ENCODE data around the gene ZDHHC11. TPM values are rescaled to one million over a fixed set of nuclear protein-coding genes. Genes with fewer than 3 reads are reported as not detected.
"Not testable (repeated sequence)": the region's sequence is repeated elsewhere in the genome, so short reads cannot be mapped to it uniquely, and the experiment has no call there.

Gene ZDHHC11
- total RNA-seq, 4 donors from 2014 or later: 3.4 to 23.5 (median 7.1) TPM

GRCh38 chr5:766666-767431 lies 83.9 kb downstream of the ZDHHC11 start:
- TF ChIP-seq CTCF (IDR thresholded peaks at IDR 0.05) (no peak), POLR2A (IDR thresholded peaks at IDR 0.05) (no peak)
- peak in 1 of 2 donors; percentile 84 for DNase-seq (ENCODE audit: low spot score in 2 of 2)
- 85 to 87% methylated on average over 30 to 32 of the region's 32 CpGs for WGBS, 2 donors
- intact Hi-C loops (cut with DNase I; ENCODE audit: low total_unique reads): loop anchor here (10.0 kb wide), 1 partner anchor 78 kb away; no protein-coding TSS in a partner anchor
- no peak overlapping the region for H3K4me3 ChIP-seq (ENCODE audit: low read depth, poor library complexity, severe bottlenecking)

DNA sequence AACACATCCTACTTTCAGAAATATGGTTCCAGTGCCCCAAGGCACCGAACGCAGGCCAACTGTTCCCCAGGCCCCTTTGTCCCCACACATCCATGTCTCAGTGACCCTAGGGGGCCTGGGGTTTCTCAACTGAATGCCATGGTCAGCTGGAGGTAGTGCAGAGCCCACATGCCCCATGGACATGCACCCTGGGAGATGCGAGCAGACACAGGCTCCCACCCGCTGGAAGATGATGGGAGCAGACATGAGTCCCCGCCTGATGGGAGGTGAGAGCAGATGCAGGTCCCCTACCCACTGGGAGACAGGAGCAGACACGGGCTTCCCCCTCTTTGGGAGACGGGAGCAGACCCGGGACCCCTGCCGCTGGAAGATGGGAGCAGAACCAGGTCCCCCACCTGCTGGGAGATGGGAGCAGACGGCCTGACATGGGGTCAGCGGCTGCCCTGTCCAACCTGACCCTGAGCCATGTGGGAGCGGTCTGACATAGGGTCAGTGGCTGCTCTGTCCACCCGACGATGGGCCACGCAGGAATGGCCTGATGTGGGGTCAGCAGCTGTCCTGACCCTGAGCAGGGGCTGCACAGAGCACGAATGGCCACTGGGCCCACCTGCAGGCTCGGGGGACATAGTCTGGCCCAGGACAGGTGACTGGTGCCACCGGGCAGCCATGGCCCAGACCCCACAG lies 84.7 kb downstream of the ZDHHC11 start:
- peak in 1 of 2 donors; percentile 86 for DNase-seq (ENCODE audit: low spot score in 2 of 2)

DNA sequence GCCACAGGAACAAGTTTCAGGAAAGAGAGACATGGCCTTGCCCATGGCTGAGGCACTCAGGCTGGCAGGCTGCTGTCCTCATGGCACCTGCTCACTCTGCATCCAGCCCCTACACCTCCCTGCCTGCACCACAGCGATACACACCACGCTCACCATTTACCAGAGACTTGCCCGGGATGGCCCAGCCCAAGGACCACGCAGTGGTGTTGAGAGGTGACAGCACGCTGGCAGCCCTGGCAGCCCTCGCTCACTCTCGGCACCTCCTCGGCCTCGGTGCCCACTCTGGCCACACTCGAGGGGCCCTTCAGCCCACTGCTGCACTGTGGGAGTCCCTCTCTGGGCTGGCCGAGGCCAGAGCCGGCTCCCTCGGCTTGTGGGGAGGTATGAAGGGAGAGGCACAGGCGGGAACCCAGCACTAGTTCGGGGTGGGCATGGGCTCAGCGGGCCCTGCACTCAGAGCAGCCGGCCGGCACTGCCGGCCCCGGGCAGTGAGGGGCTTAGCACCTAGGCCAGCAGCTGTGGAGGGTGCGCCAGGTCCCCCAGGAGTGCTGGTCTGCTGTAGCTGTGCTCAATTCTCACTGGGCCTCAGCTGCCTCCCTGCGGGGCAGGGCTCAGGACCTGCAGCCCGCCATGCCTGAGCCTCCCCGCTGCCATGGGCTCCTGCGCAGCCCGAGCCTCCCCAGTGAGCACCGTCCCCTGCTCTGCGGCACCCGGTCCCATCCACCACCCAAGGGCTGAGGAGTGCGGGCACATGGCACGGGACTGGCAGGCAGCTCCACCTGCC lies 86.6 kb downstream of the ZDHHC11 start:
- no peak overlapping the region for H3K4me3 ChIP-seq (ENCODE audit: low read depth, poor library complexity, severe bottlenecking)
- DNase-seq (ENCODE audit: low spot score in 2 of 2): peak in 1 of 2 donors; percentile 83
- 94 to 96% methylated on average over 25 to 31 of the region's 31 CpGs for WGBS, 2 donors
- TF ChIP-seq POLR2A (IDR thresholded peaks at IDR 0.05): no peak
- no peak for TF ChIP-seq CTCF (IDR thresholded peaks at IDR 0.05)
- intact Hi-C loops (cut with DNase I; ENCODE audit: low total_unique reads): loop anchor here (10.0 kb wide), 1 partner anchor 81 kb away; no protein-coding TSS in a partner anchor

More for the DNA sequence above, 84.7 kb downstream of the ZDHHC11 start:
- WGBS, 2 donors: 90 to 97% methylated on average over 12 to 18 of the region's 18 CpGs
- intact Hi-C loops (cut with DNase I; ENCODE audit: low total_unique reads): loop anchor here (10.0 kb wide), 1 partner anchor 79 kb away; no protein-coding TSS in a partner anchor
- H3K4me3 ChIP-seq (ENCODE audit: low read depth, poor library complexity, severe bottlenecking): no peak overlapping the region
- TF ChIP-seq CTCF (IDR thresholded peaks at IDR 0.05): no peak
- TF ChIP-seq POLR2A (IDR thresholded peaks at IDR 0.05): no peak

GRCh38 chr5:763397-763796 lies 87.4 kb downstream of the ZDHHC11 start:
- peak in 1 of 2 donors; percentile 53 for DNase-seq (ENCODE audit: low spot score in 2 of 2)
- no peak overlapping the region for H3K4me3 ChIP-seq (ENCODE audit: low read depth, poor library complexity, severe bottlenecking)
- intact Hi-C loops (cut with DNase I; ENCODE audit: low total_unique reads): loop anchor here (10.0 kb wide), 1 partner anchor 81 kb away; no protein-coding TSS in a partner anchor
- TF ChIP-seq POLR2A (IDR thresholded peaks at IDR 0.05): no peak
- TF ChIP-seq CTCF (IDR thresholded peaks at IDR 0.05): no peak
- 82 to 90% methylated on average over 5 of the region's 5 CpGs for WGBS, 2 donors

GRCh38 chr5:762996-763395 lies 87.8 kb downstream of the ZDHHC11 start:
- DNase-seq (ENCODE audit: low spot score in 2 of 2): peak in 1 of 2 donors; percentile 81
- WGBS, 2 donors: 81 to 90% methylated on average over 8 of the region's 8 CpGs

More at GRCh38 chr5:762996-763395, 87.8 kb downstream of the ZDHHC11 start:
- intact Hi-C loops (cut with DNase I; ENCODE audit: low total_unique reads): loop anchor here (10.0 kb wide), 1 partner anchor 82 kb away; no protein-coding TSS in a partner anchor
- H3K4me3 ChIP-seq (ENCODE audit: low read depth, poor library complexity, severe bottlenecking): not testable (repeated sequence)
